Measurements from ENCODE around the gene RGMA.
"Not testable (repeated sequence)": the region's sequence is repeated elsewhere in the genome, so short reads cannot be mapped to it uniquely, and the experiment has no call there.

The RGMA gene

GRCh38 chr15:93032515-93033206 lies 56.4 kb downstream of the RGMA start:
- WGBS (ENCODE audit: extremely low coverage, insufficient coverage, low lambda C conversion rate) = no CpG with 5 or more reads among the region's 21 CpGs
- not testable (repeated sequence) for H3K36me3 ChIP-seq (ENCODE audit: control insufficient read depth, insufficient read depth, low read length); H2BK15ac ChIP-seq (replicated peaks; ENCODE audit: low read depth); H2BK120ac ChIP-seq (ENCODE audit: low read depth, low read length); H3K18ac ChIP-seq (ENCODE audit: low read length); H3K23ac ChIP-seq (ENCODE audit: low read length); DNase-seq; H4K8ac ChIP-seq (ENCODE audit: low read depth, low read length); H3K27me3 ChIP-seq (ENCODE audit: insufficient read depth, low read length, poor library complexity); H2AK5ac ChIP-seq (ENCODE audit: low read length); H2BK5ac ChIP-seq (ENCODE audit: low read length); H3K4me1 ChIP-seq (ENCODE audit: control insufficient read depth, low read depth, low read length); H3K4ac ChIP-seq (ENCODE audit: low read depth, low read length); H3K27ac ChIP-seq (ENCODE audit: low read depth, low read length); H3K79me1 ChIP-seq (ENCODE audit: low read length); H3K79me2 ChIP-seq (ENCODE audit: control insufficient read depth, insufficient read depth, low read length); H3K4me2 ChIP-seq (ENCODE audit: low read length); H3K9ac ChIP-seq (ENCODE audit: low read length); H4K5ac ChIP-seq (ENCODE audit: low read length); H3K56ac ChIP-seq (ENCODE audit: low read length); H3K4me3 ChIP-seq (ENCODE audit: low read length)

DNA sequence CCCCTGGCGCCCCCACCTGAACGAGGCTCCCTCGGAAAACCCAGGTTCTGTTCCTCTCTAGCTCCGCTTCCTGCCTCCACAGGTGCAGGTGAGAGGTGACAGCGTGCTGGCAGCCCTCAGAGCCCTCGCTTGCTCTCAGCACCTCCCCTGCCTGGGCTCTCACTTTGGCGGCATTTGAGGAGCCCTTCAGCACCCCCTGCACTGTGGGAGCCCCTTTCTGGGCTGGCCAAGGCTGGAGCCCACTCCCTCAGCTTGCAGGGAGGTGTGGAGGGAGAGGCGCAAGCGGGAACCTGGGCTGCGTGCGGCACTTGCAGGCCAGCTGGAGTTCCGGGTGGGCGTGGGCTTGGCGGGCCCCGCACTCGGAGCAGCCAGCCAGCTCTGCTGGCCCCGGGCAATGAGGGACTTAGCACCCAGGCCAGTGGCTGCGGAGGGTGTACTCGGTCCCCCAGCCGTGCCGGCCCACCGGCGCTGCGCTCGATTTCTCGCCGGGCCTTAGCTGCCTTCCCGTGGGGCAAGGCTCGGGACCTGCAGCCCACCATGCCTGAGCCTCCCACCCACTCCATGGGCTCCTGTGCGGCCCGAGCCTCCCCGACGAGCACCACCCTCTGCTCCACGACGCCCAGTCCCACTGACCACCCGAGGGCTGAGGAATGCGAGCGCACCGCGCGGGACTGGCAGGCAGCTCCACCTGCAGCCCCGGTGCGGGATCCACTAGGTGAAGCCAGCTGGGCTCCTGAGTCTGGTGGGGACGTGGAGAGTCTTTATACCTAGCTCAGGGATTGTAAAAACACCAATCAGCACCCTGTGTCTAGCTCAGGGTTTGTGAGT lies 57.2 kb downstream of the RGMA start:
- H2AK5ac ChIP-seq (ENCODE audit: low read length); H3K9ac ChIP-seq (ENCODE audit: low read length); H3K4ac ChIP-seq (ENCODE audit: low read depth, low read length); H3K79me1 ChIP-seq (ENCODE audit: low read length); H4K5ac ChIP-seq (ENCODE audit: low read length); H3K36me3 ChIP-seq (ENCODE audit: control insufficient read depth, insufficient read depth, low read length); H3K23ac ChIP-seq (ENCODE audit: low read length); H3K4me3 ChIP-seq (ENCODE audit: low read length); H2BK5ac ChIP-seq (ENCODE audit: low read length); H3K27me3 ChIP-seq (ENCODE audit: insufficient read depth, low read length, poor library complexity); H3K27ac ChIP-seq (ENCODE audit: low read depth, low read length); H3K4me2 ChIP-seq (ENCODE audit: low read length); H2BK15ac ChIP-seq (replicated peaks; ENCODE audit: low read depth); H3K18ac ChIP-seq (ENCODE audit: low read length); H3K79me2 ChIP-seq (ENCODE audit: control insufficient read depth, insufficient read depth, low read length); H4K8ac ChIP-seq (ENCODE audit: low read depth, low read length); H3K56ac ChIP-seq (ENCODE audit: low read length); H3K4me1 ChIP-seq (ENCODE audit: control insufficient read depth, low read depth, low read length); H2BK120ac ChIP-seq (ENCODE audit: low read depth, low read length); DNase-seq: not testable (repeated sequence)
- WGBS (ENCODE audit: extremely low coverage, insufficient coverage, low lambda C conversion rate) = no CpG with 5 or more reads among the region's 44 CpGs

DNA sequence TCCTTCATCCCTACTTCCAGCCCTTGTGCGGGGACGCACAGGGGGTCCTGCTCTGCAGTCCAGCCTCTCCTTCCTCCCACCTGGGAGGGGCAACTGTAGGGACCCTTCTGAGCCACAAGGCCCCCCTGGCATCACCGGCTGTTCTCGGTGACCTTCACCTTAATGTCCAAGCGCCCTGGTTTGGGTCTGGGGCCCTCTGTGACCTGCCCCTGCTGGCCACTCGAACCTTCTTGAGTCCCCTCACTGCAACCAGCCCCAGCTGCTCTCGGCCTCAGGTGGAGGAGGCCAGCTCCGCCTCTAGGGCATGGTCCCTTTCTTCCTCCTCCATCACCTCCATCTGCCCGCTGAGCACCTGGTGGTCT lies 57.9 kb downstream of the RGMA start:
- Histone ChIP-seq H3K23ac (ENCODE audit: low read length) (no peak overlapping the region), H4K8ac (ENCODE audit: low read depth, low read length) (no peak overlapping the region), H2BK15ac (replicated peaks; ENCODE audit: low read depth) (no peak overlapping the region), H3K27me3 (ENCODE audit: insufficient read depth, low read length, poor library complexity) (no peaks in the 10 kb centered on the region), H3K4me1 (ENCODE audit: control insufficient read depth, low read depth, low read length) (no peaks in the 10 kb centered on the region), H2BK120ac (ENCODE audit: low read depth, low read length) (no peak overlapping the region), H3K79me1 (ENCODE audit: low read length) (peaks cover 6% of the 10 kb centered on the region), H3K36me3 (ENCODE audit: control insufficient read depth, insufficient read depth, low read length) (peaks cover 2% of the 10 kb centered on the region), H3K4me2 (ENCODE audit: low read length) (no peak overlapping the region), H4K5ac (ENCODE audit: low read length) (no peak overlapping the region), H3K27ac (ENCODE audit: low read depth, low read length) (no peak overlapping the region), H3K79me2 (ENCODE audit: control insufficient read depth, insufficient read depth, low read length) (no peaks in the 10 kb centered on the region), H3K4me3 (ENCODE audit: low read length) (no peak overlapping the region), H3K18ac (ENCODE audit: low read length) (no peak overlapping the region), H3K4ac (ENCODE audit: low read depth, low read length) (no peak overlapping the region), H3K56ac (ENCODE audit: low read length) (peak overlapping the region; percentile 60), H2BK5ac (ENCODE audit: low read length) (no peak overlapping the region), H3K9ac (ENCODE audit: low read length) (no peak overlapping the region), H2AK5ac (ENCODE audit: low read length) (no peak overlapping the region)
- no CpG with 5 or more reads among the region's 9 CpGs for WGBS (ENCODE audit: extremely low coverage, insufficient coverage, low lambda C conversion rate)
- DNase-seq = no peak

- Histone ChIP-seq H3K27me3 (ENCODE audit: insufficient read depth, low read length, poor library complexity) (no peaks in the 10 kb centered on the region), H3K18ac (ENCODE audit: low read length) (no peak overlapping the region), H4K5ac (ENCODE audit: low read length) (no peak overlapping the region), H3K4me1 (ENCODE audit: control insufficient read depth, low read depth, low read length) (no peaks in the 10 kb centered on the region), H2AK5ac (ENCODE audit: low read length) (no peak overlapping the region), H3K27ac (ENCODE audit: low read depth, low read length) (no peak overlapping the region), H3K4me2 (ENCODE audit: low read length) (no peak overlapping the region), H3K4ac (ENCODE audit: low read depth, low read length) (no peak overlapping the region), H3K23ac (ENCODE audit: low read length) (no peak overlapping the region), H3K79me1 (ENCODE audit: low read length) (peaks cover 7% of the 10 kb centered on the region), H3K56ac (ENCODE audit: low read length) (peak overlapping the region; percentile 60), H3K4me3 (ENCODE audit: low read length) (no peak overlapping the region), H2BK15ac (replicated peaks; ENCODE audit: low read depth) (no peak overlapping the region), H3K79me2 (ENCODE audit: control insufficient read depth, insufficient read depth, low read length) (no peaks in the 10 kb centered on the region), H3K36me3 (ENCODE audit: control insufficient read depth, insufficient read depth, low read length) (peaks cover 2% of the 10 kb centered on the region), H4K8ac (ENCODE audit: low read depth, low read length) (no peak overlapping the region), H3K9ac (ENCODE audit: low read length) (no peak overlapping the region), H2BK5ac (ENCODE audit: low read length) (no peak overlapping the region), H2BK120ac (ENCODE audit: low read depth, low read length) (no peak overlapping the region)
- WGBS (ENCODE audit: extremely low coverage, insufficient coverage, low lambda C conversion rate) = no CpG with 5 or more reads among the region's 20 CpGs
- peak; percentile 75 for DNase-seq
Observed at GRCh38 chr15:93030430-93031102, 58.4 kb downstream of the RGMA start.

DNA sequence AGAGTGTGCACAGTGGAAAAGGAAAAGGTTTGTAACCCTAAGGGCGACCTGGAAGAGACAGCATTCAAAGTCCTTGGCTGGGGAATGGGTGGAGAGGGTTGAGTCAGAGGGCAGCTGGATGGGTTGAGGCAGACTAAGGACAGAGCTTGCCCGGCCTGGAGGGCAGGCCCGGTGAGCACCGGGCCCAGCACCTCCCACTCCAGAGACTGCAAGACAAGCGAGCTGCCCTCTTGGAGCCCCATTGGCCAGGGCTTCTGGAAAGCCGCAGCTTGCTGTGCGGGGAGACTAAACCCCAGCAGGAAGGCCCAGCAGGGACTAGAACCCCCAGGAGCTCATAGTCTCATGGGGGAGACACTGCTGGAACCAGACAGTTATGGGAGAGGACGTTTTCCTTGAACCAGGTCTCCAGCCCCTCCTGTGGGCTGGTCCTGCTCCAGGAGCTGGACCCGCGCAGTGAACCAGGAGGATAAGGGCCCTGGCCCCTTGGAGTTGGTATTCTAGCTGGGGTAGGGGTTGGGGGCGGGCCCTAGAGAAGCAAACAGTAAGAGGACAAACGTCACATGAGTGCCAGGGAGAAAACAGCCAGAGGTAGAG lies 59.1 kb downstream of the RGMA start:
- no peak overlapping the region for H3K56ac ChIP-seq (ENCODE audit: low read length)
- no peaks in the 10 kb centered on the region for H3K4me1 ChIP-seq (ENCODE audit: control insufficient read depth, low read depth, low read length)
- H3K27me3 ChIP-seq (ENCODE audit: insufficient read depth, low read length, poor library complexity) = no peaks in the 10 kb centered on the region
- peaks cover 5% of the 10 kb centered on the region for H3K36me3 ChIP-seq (ENCODE audit: control insufficient read depth, insufficient read depth, low read length)
- WGBS (ENCODE audit: extremely low coverage, insufficient coverage, low lambda C conversion rate) = no CpG with 5 or more reads among the region's 12 CpGs
- no peak overlapping the region for H3K9ac ChIP-seq (ENCODE audit: low read length)
- no peak overlapping the region for H3K4ac ChIP-seq (ENCODE audit: low read depth, low read length)
- no peak overlapping the region for H3K23ac ChIP-seq (ENCODE audit: low read length)
- H2BK120ac ChIP-seq (ENCODE audit: low read depth, low read length) = no peak overlapping the region
- DNase-seq = no peak
- no peak overlapping the region for H3K4me3 ChIP-seq (ENCODE audit: low read length)
- no peaks in the 10 kb centered on the region for H3K79me2 ChIP-seq (ENCODE audit: control insufficient read depth, insufficient read depth, low read length)
- no peak overlapping the region for H3K27ac ChIP-seq (ENCODE audit: low read depth, low read length)
- H3K79me1 ChIP-seq (ENCODE audit: low read length) = peaks cover 7% of the 10 kb centered on the region
- no peak overlapping the region for H4K8ac ChIP-seq (ENCODE audit: low read depth, low read length)
- no peak overlapping the region for H2AK5ac ChIP-seq (ENCODE audit: low read length)
- no peak overlapping the region for H2BK5ac ChIP-seq (ENCODE audit: low read length)
- no peak overlapping the region for H2BK15ac ChIP-seq (replicated peaks; ENCODE audit: low read depth)
- H3K18ac ChIP-seq (ENCODE audit: low read length) = no peak overlapping the region
- no peak overlapping the region for H3K4me2 ChIP-seq (ENCODE audit: low read length)
- no peak overlapping the region for H4K5ac ChIP-seq (ENCODE audit: low read length)

Data from mesendoderm (in vitro differentiated cells).